Upper lobe of right lung (tissue), 1 donor: Measurements from ENCODE around the gene MRPS31. TPM values are rescaled to one million over a fixed set of nuclear protein-coding genes. Genes with fewer than 3 reads are reported as not detected.
A peak's percentile ranks its signal among the peaks of the same experiment; 100 is the strongest.

Source experiments
- ATAC-seq: fragments of 200-7000 bp; cut with Tn5 transposase; one replicate; pipeline ENCODE4 v1.9.1; 2020; ENCODE audit warnings: mild to moderate bottlenecking, moderate library complexity
- DNase-seq: peaks from one replicate; pipeline ENCODE4 v3.0.0-alpha.2; 2020
- H3K27ac ChIP-seq: fragments of 200-600 bp; one replicate; pipeline ENCODE4 v1.8.0; 2022
- H3K27me3 ChIP-seq: fragments of 200-600 bp; one replicate; pipeline ENCODE4 v1.8.0; 2022; ENCODE audit warnings: mild to moderate bottlenecking
- H3K36me3 ChIP-seq: fragments of 200-600 bp; one replicate; pipeline ENCODE4 v1.8.0; 2022
- H3K4me1 ChIP-seq: fragments of 200-600 bp; one replicate; pipeline ENCODE4 v1.8.0; 2022
- H3K4me3 ChIP-seq: fragments of 200-600 bp; one replicate; pipeline ENCODE4 v1.8.0; 2022; ENCODE audit warnings: mild to moderate bottlenecking
- H3K9me3 ChIP-seq: fragments of 200-600 bp; one replicate; pipeline ENCODE4 v1.8.0; 2022
- intact Hi-C: fragments of 100-400 bp; cut with DNase I; formaldehyde crosslinking; loops from one replicate; pipeline ENCODE4 v1.11.0; 2022
- long read RNA-seq: library from polyadenylated mRNA; unstranded; transcript quantifications from one replicate; pipeline ENCODE4 v2.0.0, GENCODE V29; 2021
- total RNA-seq: library from RNA; stranded (reverse); fragmentation: NEBNext Ultra II Directional; extraction: Animal tissue kit (Norgen Biotek cat#: 25700); gene quantifications from one replicate; pipeline ENCODE4 v1.2.1, GENCODE V29; 2021
- TF ChIP-seq, protein P1 (sequence below): fragments of 200-600 bp; IDR thresholded peaks from one replicate; pipeline ENCODE4 v1.8.0; 2022; ENCODE audit warnings: antibody characterized with exemption
- donor health status: DM: no; HTN: yes; CAD: no; lungs with severe emphysema.

MRPS31 gene
- 18.4 TPM for total RNA-seq
- long read RNA-seq, transcript MRPS31-201 (7 exons, 1,462 nt) = major isoform, 32 of 37 reads
- long read RNA-seq, partial matches to known transcripts = 2 of 37 reads
- long read RNA-seq, other reads (novel, unspliced or antisense) = 3 of 37 reads

DNA sequence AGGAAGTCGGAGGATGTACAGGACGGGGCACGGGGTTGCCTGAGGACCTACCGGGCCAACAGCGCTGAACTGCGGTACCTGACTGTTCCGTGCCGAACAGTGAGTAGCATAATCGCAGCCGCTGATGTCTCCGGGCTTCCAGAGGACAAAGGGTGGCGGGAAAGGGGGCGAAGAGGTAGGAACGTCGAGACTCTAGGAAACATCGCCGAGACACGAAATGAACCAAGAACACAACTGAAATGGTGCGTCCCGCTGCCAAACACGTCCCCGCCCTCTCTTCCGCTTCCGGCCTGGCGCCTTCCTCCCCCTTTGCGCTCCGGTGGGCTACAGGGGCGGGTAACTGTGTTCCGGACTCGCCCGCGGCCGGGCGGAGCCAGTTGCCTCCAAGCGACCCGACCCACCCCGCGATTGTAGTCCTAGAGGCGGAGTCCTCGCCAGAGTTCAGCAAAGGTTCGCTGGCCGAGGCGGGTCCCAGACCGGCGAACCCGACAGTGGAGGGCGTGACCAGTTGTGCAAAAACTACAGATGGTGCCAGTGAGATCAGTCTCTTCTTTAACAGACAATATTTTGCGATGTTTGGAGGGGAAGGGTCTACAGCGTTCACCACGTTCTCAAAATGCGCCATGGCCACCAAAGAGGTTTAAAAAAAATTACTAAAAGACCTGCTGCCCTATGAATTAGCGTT, at the start of gene MRPS31:
Gene MRPS31, minus strand, starts transcription at position 257 of the 685 bp plus-strand sequence. Its CDS starts 54 bp downstream, at position 203.
- peak; percentile 100 for ATAC-seq

DNA sequence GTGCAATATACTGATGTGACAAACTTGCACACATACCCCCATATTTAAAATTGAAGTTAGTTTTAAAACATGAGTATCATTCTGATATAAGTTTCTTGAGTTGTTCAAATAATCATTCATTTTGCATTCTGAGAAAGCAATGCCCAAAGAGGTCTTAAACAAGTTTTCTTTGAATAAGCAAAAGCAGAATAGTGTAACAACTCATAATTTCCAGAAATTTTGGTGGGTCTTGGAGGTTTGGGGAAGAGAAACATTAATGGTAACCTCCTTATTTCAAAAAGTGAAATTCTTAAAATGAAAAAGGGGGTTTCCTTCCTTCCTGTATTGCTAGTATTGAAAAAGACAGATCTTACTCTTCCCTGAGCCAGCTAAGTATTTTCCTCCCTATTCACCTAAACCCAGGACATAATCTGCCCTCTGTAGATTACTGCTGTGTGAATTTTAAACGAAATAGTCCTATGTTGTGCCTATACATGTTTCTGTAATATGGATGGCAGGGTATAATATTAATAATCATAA, 48.9 kb upstream of the MRPS31 start:
- Histone ChIP-seq H3K27me3 (no peaks in the 10 kb centered on the region), H3K36me3 (no peaks in the 10 kb centered on the region), H3K27ac (no peak overlapping the region), H3K9me3 (no peaks in the 10 kb centered on the region), H3K4me3 (no peak overlapping the region), H3K4me1 (no peaks in the 10 kb centered on the region)
- ATAC-seq = no peak
- TF ChIP-seq, protein P1, sequence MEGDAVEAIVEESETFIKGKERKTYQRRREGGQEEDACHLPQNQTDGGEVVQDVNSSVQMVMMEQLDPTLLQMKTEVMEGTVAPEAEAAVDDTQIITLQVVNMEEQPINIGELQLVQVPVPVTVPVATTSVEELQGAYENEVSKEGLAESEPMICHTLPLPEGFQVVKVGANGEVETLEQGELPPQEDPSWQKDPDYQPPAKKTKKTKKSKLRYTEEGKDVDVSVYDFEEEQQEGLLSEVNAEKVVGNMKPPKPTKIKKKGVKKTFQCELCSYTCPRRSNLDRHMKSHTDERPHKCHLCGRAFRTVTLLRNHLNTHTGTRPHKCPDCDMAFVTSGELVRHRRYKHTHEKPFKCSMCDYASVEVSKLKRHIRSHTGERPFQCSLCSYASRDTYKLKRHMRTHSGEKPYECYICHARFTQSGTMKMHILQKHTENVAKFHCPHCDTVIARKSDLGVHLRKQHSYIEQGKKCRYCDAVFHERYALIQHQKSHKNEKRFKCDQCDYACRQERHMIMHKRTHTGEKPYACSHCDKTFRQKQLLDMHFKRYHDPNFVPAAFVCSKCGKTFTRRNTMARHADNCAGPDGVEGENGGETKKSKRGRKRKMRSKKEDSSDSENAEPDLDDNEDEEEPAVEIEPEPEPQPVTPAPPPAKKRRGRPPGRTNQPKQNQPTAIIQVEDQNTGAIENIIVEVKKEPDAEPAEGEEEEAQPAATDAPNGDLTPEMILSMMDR = no peak
- no peak for DNase-seq
- intact Hi-C loops = no loop called here

More for the DNA sequence above, at the start of gene MRPS31:
- H3K4me3 ChIP-seq = peak within 1 kb of the TSS; percentile 69
- DNase-seq = peak; percentile 98
- TF ChIP-seq, protein P1 = no peak
- intact Hi-C loops = no loop called here
- no peaks in the 10 kb centered on the region for H3K27me3 ChIP-seq
- H3K9me3 ChIP-seq = no peaks in the 10 kb centered on the region
- H3K36me3 ChIP-seq = peaks cover 7% of the 10 kb centered on the region
- peak within 1 kb of the TSS; percentile 77 for H3K27ac ChIP-seq
- peaks cover 10% of the 10 kb centered on the region for H3K4me1 ChIP-seq

DNA sequence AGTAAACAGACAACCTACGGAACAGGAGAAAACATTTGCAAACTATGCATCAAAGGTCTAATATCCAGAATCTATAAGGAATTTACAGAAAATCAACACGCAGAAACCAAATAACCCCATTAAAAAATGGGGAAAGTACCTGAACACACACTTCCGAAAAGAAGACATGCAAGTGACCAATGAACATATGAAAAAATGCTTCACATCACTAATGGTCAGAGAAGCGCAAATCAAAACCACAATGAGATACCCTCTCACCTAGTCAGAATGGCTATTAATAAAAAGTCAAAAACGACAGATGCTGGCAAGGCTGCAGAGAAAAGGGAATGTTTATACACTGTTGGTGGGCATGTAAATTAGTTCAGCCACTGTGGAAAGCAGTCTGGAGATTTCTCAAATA, 47.9 kb upstream of the MRPS31 start:
- Histone ChIP-seq H3K27ac (no peak overlapping the region), H3K4me1 (no peaks in the 10 kb centered on the region), H3K9me3 (no peaks in the 10 kb centered on the region), H3K27me3 (no peaks in the 10 kb centered on the region), H3K36me3 (no peaks in the 10 kb centered on the region), H3K4me3 (no peak overlapping the region)
- no peak for ATAC-seq
- intact Hi-C loops = no loop called here
- TF ChIP-seq, protein P1 = no peak
- no peak for DNase-seq

DNA sequence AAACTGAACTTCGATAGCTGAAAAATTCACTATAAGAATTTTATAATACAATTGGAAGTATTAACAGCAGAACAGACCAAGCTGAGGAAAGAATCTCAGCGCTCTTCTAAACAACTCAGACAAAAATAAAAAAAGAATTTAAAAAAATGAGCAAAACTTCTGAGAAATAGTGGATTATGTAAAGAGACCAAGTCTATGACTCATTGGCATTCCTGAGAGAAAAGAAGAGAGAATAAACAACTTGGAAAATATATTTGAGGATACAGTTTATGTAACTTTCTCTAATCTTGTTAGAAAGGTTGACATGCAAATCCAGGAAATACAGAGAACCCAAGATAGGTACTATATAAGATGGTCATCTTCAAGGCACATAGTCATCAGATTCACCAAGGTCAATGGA, 43.8 kb upstream of the MRPS31 start:
- no peaks in the 10 kb centered on the region for H3K9me3 ChIP-seq

DNA sequence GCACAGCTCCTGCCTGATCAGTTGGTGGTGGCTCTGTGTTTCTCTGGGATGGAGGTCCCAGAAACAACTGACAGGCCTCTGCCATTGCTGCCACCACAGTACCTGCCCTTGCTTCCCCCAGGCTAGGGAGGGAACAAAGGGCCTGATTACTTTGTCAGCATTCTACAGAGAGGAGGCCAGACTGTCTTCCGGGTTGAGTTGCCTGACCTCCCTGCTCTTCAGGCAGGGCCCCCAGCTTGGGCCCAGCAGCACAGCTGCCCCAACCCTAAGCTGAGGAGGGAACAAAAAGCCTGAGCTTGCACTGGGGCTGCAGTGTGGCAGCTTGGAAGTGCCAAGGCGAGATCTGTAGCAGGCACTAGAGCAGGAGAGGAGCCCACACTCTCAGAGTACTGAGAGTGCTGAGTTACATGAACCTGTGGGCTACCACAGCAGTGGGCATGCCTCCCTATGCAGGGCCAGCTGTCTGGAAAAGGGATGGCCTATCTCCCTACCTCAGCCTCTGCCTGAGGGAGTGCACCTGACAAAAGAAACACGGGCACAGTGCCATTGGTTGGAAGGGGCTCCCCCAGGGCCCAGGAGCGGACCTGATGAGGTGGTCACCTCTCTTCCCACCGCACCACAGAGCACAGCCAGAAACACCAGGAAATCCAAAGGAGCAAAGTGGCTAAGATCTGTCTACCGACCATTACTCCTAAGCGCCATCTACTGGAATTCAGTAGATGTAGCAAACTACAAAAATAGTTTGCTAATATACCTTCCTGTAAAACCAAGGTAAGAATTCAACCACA, 42.9 kb upstream of the MRPS31 start:
- Histone ChIP-seq H3K9me3 (no peaks in the 10 kb centered on the region), H3K27me3 (no peaks in the 10 kb centered on the region), H3K27ac (no peak overlapping the region), H3K4me1 (no peaks in the 10 kb centered on the region), H3K36me3 (peaks cover 16% of the 10 kb centered on the region), H3K4me3 (no peak overlapping the region)
- intact Hi-C loops = no loop called here
- DNase-seq (no peak), ATAC-seq (peak; percentile 88)
- TF ChIP-seq, protein P1 = peak; percentile 61

More for the DNA sequence above, 43.8 kb upstream of the MRPS31 start:
- DNase-seq (no peak), ATAC-seq (no peak)
- no peak overlapping the region for H3K4me3 ChIP-seq
- intact Hi-C loops = no loop called here
- H3K36me3 ChIP-seq = peaks cover 8% of the 10 kb centered on the region
- H3K4me1 ChIP-seq = no peaks in the 10 kb centered on the region
- no peaks in the 10 kb centered on the region for H3K27me3 ChIP-seq
- TF ChIP-seq, protein P1 = no peak
- no peak overlapping the region for H3K27ac ChIP-seq
